Measurements from ENCODE around the gene ATP2B2. TPM values are rescaled to one million over a fixed set of nuclear protein-coding genes. Genes with fewer than 3 reads are reported as not detected.

Gene ATP2B2
- total and polyA plus RNA-seq, 10 of the 15 experiments (the other 5 are each of a cell fraction or from before 2014, with no cell fraction given), result 0.04 TPM; not detected in 9

DNA sequence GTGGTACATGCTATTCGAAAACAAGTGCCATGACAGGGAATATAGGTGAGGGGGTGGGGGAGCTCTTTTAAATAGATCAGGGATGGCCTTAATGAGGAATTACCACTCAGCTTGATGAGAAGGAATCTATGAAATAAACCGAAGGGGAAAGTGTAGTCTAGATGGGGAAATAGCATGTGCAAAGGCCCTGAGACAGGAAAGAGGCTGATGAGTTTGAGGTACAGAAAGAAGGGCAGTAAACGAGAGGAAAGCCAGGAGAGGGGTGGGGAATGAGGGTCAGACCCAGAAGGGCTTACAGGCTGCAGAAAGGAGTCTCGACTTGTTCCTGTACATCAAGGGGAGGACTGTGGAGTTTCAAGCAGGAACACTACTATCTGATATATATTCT is 12.2 kb downstream of the ATP2B2 start:
- no TSS peak for BruUV-seq (replicated peaks)

DNA sequence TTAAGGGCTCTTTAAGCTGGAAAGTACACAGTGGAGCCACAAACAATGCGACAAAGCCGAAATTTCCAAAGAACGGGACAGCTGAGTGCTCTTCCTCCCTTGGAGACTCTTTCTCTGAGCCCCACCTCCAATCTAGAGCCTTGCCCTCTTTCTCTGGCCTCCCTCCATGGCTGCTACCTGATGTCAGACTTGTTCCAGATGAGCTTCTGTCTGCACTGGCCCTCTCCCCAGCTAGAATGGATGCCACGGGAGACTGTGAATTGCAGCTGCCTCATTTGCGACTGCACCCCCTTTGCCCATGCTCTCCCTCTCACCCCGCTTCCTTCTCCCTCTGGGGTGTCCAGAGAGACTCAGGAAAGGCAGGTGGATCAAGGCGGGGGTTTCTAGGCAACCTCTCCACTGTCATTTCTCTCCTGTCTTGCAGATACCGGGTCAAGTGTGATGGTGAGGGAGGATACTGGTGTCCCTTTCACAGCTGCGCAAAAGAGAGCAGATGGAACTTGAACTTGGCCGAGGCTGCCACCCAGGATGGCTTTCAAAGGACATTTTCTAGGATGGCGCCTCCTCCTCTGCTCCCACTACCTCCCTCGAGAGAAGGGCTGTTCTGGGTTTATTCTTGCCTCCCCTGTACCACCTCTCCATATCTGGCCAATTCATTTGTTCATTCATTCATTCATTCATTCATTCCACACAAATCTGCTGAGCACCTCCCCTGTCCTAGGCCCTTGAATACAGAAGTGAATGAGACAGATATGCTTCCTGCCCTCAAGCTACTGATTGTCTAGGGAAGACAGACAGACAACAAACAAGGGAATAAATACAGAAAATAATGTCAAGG is 12.8 kb downstream of the ATP2B2 start:
- H3K27ac ChIP-seq (ENCODE audit: control insufficient read depth, insufficient read depth), result no peak overlapping the region
- no peak for DNase-seq (ENCODE audit: low read depth, low spot score)
- H3K27me3 ChIP-seq (replicated peaks in 1 of 2; ENCODE audit: control insufficient read depth in 2 of 2, insufficient read depth in 2 of 2, low read length in 1 of 2), result peaks cover 0 to 2% of the 10 kb centered on the region in 2 experiments; a peak in 2 of 4 replicates
- H2AFZ ChIP-seq (ENCODE audit: control insufficient read depth, low read depth, low read length), result no peak overlapping the region
- no peak for ATAC-seq
- POLR2A ChIA-PET, result no interaction called here
- no peak for TF ChIP-seq MYB (IDR thresholded peaks at IDR 0.05; ENCODE audit: borderline replicate concordance, low read depth, low read length)
- TF ChIP-seq ZNF24 (IDR thresholded peaks at IDR 0.05), result peak; percentile 55; the same call in 1 of the 2 replicates
- CTCF ChIA-PET, result no interaction called here
- no peak overlapping the region for H3K4me2 ChIP-seq (ENCODE audit: control insufficient read depth, insufficient read depth)
- SMC1A ChIA-PET (ENCODE audit: uncharacterized antibody, unreplicated experiment), result no interaction called here
- intact Hi-C loops (cut with micrococcal nuclease; ENCODE audit: unreplicated experiment), result no loop called here
- in situ Hi-C loops (cut with MboI), result no loop called here
- 39% methylated on average over 12 of the region's 12 CpGs for WGBS (ENCODE audit: insufficient coverage, insufficient replicate concordance, low lambda C conversion rate, missing lambda C conversion rate)
- H3K4me3 ChIP-seq, result no peak overlapping the region
- H4K20me1 ChIP-seq (ENCODE audit: control insufficient read depth, insufficient read depth), result no peaks in the 10 kb centered on the region
- no peaks in the 10 kb centered on the region for H3K79me2 ChIP-seq (ENCODE audit: control insufficient read depth, insufficient read depth, low read length)
- FAIRE-seq, result no peak
- no peaks in the 10 kb centered on the region for H3K36me3 ChIP-seq (ENCODE audit: control insufficient read depth in 2 of 2, insufficient read depth in 2 of 2, low read length in 1 of 2)
- no peaks in the 10 kb centered on the region for H3K9me3 ChIP-seq (replicated peaks; ENCODE audit: control insufficient read depth, insufficient read depth, low read length)
- no TSS peak for BruUV-seq (replicated peaks)
- RAD21 ChIA-PET (ENCODE audit: unreplicated experiment), result no interaction called here
- no peak overlapping the region for H3K9ac ChIP-seq (ENCODE audit: control insufficient read depth, insufficient read depth, low read length)
- no peaks in the 10 kb centered on the region for H3K4me1 ChIP-seq (ENCODE audit: control insufficient read depth, insufficient read depth, low read length)

More for the DNA sequence above, 12.2 kb downstream of the ATP2B2 start:
- 6% methylated on average over 4 of the region's 4 CpGs for WGBS (ENCODE audit: insufficient coverage, insufficient replicate concordance, low lambda C conversion rate, missing lambda C conversion rate)
- SMC1A ChIA-PET (ENCODE audit: uncharacterized antibody, unreplicated experiment), result no interaction called here
- CTCF ChIA-PET, result no interaction called here
- H2AFZ ChIP-seq (ENCODE audit: control insufficient read depth, low read depth, low read length), result no peak overlapping the region
- DNase-seq (ENCODE audit: low read depth, low spot score) (no peak), ATAC-seq (no peak), FAIRE-seq (no peak)
- TF ChIP-seq BMI1 (IDR thresholded peaks at IDR 0.05; ENCODE audit: borderline replicate concordance), result no peak
- no peaks in the 10 kb centered on the region for H3K79me2 ChIP-seq (ENCODE audit: control insufficient read depth, insufficient read depth, low read length)
- peaks cover 0 to 2% of the 10 kb centered on the region in 2 experiments; a peak in 2 of 4 replicates for H3K27me3 ChIP-seq (replicated peaks in 1 of 2; ENCODE audit: control insufficient read depth in 2 of 2, insufficient read depth in 2 of 2, low read length in 1 of 2)
- no peak overlapping the region for H3K4me2 ChIP-seq (ENCODE audit: control insufficient read depth, insufficient read depth)
- no peak overlapping the region for H3K4me3 ChIP-seq
- POLR2A ChIA-PET, result no interaction called here
- H3K9ac ChIP-seq (ENCODE audit: control insufficient read depth, insufficient read depth, low read length), result no peak overlapping the region
- no peaks in the 10 kb centered on the region for H3K9me3 ChIP-seq (replicated peaks; ENCODE audit: control insufficient read depth, insufficient read depth, low read length)
- in situ Hi-C loops (cut with MboI) (no loop called here), intact Hi-C loops (cut with micrococcal nuclease; ENCODE audit: unreplicated experiment) (no loop called here)
- RAD21 ChIA-PET (ENCODE audit: unreplicated experiment), result no interaction called here
- no peaks in the 10 kb centered on the region for H3K36me3 ChIP-seq (ENCODE audit: control insufficient read depth in 2 of 2, insufficient read depth in 2 of 2, low read length in 1 of 2)
- H4K20me1 ChIP-seq (ENCODE audit: control insufficient read depth, insufficient read depth), result no peaks in the 10 kb centered on the region
- no peak overlapping the region for H3K27ac ChIP-seq (ENCODE audit: control insufficient read depth, insufficient read depth)
- H3K4me1 ChIP-seq (ENCODE audit: control insufficient read depth, insufficient read depth, low read length), result no peaks in the 10 kb centered on the region
